Colon (tissue), 2 donors: ENCODE measurements around the gene GTF3C5.
"Not testable (repeated sequence)": the region's sequence is repeated elsewhere in the genome, so short reads cannot be mapped to it uniquely, and the experiment has no call there.

ENCODE experiments used
- FAIRE-seq: peaks from 2 replicates; lab custom pipeline; 2012; peaks lifted over from hg19 to GRCh38; lab: Jason Lieb, UNC
- donor health status: control.
- donor health status: control.

Gene GTF3C5

DNA sequence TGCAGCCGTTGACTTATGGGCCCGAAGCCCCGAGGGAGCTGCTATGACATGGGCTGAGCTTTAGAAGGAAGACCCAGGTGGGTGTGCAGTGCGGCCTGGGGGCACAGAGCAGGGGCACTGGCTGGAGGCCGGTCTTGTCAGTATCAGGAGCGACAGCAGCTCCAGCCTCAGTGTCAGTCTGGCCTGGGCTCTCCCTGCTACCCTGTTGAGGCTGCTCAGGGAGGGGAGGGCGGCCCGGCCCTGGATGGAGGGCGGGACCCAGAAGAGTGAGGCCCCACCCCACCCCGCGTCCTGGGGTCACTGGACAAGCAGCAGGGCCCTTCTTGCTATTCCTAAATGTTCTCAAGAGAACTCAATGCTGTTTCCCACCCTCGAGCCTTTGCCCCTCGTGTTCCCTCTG is 34.3 kb upstream of the GTF3C5 start:
- no peak for FAIRE-seq

- no peak for FAIRE-seq
Measured at GRCh38 chr9:132997591-132997990, 33.2 kb upstream of the GTF3C5 start.

GRCh38 chr9:132998221-132998620 is 32.6 kb upstream of the GTF3C5 start:
- FAIRE-seq, result not testable (repeated sequence)

GRCh38 chr9:132998831-132999635 is 31.8 kb upstream of the GTF3C5 start:
- no peak for FAIRE-seq

GRCh38 chr9:133002147-133003070 is 28.4 kb upstream of the GTF3C5 start:
- no peak for FAIRE-seq

DNA sequence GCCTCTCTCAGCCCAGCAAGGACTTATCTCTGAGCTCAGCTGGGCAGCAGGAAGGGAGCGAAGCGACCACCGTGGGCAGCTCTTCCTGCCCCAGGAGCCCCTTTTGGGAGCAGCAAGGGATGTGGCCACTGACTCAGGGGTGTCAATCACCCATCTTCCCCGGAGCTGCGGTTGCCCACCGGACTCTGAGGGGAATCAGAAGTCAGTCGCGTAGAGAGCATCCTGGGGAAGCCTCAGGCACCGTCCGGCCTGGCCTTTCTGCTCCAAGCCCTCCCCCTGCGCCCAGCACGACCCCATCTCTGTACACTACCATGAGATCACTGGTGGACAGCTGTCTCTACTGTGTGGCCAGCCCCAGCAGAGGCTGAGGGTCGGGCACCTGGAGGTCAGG is 27.7 kb upstream of the GTF3C5 start:
- FAIRE-seq, result no peak

DNA sequence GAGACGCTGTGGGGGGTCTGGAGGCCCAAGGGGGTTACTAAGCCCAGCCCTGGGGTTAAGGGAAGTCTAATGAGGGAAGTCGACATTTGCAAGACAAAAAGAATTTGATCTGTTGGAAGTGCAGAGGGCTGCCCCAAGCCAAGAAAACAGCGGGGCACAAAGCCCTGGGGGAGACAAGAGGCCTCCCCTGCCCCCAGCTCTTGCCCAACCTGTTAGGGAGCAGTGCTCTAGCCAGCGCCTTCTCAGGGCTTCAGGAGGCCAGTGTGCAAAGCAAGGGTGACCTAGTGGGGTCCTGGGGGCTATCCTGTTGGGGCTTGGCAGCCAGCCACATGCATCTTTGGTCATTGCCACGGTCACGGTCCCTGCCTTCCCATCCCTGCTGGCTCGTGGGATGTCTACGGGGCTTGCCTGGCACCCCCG is 27.1 kb upstream of the GTF3C5 start:
- no peak for FAIRE-seq

DNA sequence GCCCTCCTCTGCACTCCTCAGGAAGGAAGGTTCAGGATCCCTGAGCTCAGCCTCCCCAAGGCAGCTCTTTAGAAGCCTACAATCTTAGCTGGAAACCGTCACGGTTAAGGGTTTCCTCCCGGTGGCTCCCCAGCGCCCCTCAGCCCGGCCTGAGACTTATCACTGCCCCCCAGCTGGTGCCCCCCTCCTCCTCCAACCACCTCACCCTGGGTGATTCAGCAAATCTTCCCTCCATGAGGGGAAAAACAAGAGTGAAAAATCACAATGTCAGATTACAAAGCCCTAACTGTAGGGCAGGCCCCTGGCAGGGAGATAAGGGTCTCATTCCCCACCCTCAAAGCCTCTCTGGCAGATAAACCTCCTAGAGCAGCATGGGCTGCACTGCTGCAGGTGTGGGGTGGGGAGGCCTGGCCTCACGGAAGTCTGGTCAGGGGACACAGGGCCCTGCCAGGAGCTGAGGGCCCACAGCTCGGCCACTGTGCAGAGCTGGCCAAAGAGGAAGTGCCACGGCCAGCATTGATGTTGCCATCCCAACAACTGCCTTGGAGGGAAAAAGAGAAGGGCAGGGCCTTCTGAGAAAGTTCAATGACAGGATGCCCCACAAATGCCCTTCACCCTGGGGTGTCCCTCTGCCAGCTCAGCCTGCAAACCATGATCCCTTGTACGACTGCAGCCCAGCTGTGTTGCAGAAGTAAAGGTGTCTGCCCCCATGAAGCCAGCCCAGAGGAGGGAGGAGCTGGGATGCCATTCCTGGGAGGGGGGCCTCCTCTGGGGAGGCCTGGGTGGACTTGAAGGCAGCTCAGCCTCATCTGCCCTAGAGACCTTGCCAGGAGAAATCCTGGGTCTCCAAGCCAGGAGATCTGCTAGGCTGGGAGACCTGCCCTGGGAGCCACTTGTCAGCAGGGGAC is 26.5 kb upstream of the GTF3C5 start:
- no peak for FAIRE-seq

- no peak for FAIRE-seq
Measured at GRCh38 chr9:133004999-133005760, 25.6 kb upstream of the GTF3C5 start.

DNA sequence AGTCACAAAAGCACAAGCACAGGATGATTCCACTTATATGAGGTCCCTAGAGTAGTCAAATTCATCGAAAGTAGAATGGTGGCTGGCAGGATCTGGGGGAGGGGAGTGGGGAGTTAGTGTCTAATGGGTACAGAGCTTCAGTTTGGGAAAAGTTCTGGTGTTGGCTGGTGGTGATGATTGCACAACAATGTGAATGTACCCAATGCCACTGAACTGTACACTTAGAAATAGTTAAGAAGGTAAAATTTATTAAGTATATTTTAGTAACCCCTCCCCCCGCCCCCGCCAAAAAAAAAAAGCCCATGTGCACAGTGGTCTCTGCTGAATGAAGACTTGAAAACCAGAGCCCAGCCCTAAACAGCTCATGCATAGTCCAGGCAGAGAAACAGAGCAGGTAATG is 24.8 kb upstream of the GTF3C5 start:
- FAIRE-seq, result no peak

DNA sequence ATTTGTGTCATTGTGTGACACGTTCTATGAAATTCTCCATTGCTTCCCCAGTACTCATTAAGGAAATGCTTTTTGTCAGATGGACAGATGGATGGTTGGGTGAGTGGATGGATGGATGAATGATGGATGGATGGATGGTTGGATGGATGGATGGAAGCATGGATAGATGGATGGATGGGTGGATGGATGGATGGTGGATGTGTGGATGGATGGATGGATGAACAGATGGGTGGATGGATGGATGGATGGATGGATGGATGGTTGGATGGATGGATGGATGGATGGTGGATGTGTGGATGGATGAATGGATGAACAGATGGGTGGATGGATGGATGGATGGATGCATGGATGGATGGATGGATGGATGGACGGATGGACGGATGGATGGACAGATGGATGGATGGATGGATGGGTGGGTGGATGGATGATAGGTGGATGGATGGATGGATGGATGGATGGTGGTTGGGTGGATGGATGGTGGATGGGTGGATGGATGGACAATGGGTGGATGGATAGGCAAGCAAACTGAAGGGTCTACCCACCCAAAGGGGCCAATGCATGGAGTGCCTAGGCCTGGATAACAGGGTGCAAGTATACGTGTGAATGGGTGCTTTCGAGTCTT is 24.0 kb upstream of the GTF3C5 start:
- FAIRE-seq, result no peak

GRCh38 chr9:133008406-133008805 is 22.4 kb upstream of the GTF3C5 start:
- FAIRE-seq, result no peak

GRCh38 chr9:133008824-133009223 is 22.0 kb upstream of the GTF3C5 start:
- FAIRE-seq, result no peak

DNA sequence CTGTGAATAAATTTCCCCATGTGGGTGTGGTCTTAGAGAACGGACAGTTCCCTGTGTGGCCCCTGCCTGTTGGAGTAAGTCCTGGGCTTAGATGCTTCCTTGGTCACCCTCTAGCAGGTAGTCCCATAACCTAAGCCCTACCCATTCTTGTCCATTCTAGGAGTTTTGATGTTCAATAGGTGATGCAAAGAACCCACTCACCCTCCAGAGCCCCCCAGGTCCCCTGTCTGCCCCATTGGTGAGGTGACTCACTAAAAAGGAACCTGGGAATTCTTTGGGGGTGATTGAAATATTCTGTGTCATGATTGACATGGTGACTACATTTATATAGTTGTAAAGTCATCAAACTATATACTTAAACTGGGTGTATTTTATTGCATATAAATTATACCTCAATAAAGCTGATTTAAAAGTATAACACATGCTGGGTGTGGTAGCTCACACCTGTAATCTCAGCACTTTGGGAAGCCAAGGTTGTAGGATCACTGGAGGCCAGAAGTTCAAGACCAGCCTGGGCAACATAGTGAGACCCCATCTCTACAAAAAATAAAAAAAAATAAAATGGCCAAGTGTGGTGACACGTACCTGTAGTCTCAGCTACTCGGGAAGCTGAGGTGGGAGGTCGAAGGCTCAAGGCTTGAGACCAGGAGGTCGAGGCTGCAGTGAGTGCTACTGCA is 20.8 kb upstream of the GTF3C5 start:
- FAIRE-seq, result peak; percentile 28

DNA sequence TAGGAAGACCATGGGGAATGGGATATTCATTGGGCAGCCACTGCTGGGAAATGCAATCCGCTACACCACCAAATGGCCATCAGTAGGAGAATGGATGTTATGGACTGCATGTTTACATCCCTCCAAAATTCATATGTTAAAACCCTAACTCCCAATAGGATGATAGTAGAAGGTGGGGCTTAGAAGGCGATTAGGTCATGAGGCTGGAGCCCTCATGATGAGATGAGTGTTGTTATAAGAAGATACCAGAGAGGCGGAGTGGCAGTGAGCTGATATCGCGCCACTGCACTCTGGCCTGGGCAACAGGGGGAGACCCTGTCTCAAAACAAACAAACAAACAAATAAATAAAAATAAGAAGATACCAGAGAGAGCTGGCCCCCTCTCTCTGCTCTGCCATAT is 16.1 kb upstream of the GTF3C5 start:
- no peak for FAIRE-seq

GRCh38 chr9:133023117-133023890 is 7.5 kb upstream of the GTF3C5 start:
- FAIRE-seq, result no peak

DNA sequence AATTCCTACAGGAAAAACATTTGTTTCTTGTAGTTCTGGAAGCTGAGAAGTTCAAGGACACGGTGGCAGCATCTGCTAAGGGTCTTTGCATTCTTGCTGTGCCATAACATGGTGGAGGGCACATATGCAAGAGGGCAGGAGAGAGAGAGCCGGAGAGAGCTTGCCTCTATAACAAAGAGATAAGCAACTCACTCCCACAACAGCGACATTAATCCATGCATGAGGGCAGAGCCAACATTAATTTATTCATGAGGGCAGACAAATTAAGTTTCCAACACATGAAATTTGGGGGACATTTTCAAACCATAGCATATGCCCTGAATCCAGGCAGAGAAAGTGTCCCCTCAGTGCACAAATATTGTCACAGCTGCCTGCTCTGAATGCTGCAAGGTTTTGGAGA is 4.4 kb upstream of the GTF3C5 start:
- no peak for FAIRE-seq

DNA sequence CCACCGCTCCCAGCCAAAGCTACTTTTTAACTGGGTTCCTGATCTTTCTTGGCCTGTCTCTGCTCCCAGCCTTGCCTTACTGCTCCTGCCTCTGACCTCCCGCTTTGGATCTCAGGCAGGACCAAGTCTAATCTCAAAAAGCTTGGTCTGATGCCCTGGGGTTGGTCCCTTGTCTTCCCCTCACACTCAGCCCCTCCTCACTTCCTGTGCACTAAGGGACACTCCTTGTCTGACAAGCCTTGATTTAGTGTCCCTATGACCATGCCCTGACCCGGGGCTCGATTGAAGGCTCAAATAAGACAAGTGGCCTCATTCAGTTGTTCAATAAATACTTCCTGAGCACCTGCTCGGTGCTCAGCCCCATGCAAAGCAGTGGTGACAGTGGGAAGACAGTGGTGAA is 3.7 kb upstream of the GTF3C5 start:
- FAIRE-seq, result no peak

GRCh38 chr9:133028221-133028620 is 2.6 kb upstream of the GTF3C5 start:
- FAIRE-seq, result no peak

- no peak for FAIRE-seq
Measured at GRCh38 chr9:133029994-133030316, 842 bp upstream of the GTF3C5 start.
